Right lobe of liver (tissue), 4 donors: ENCODE data around the gene ABCC9.

Experiments used
- POLR2A ChIP-seq: fragments of 450-650 bp; IDR thresholded peaks from one replicate; pipeline ENCODE4 v1.6.1; 2017; ENCODE audit warnings: antibody characterized with exemption, mild to moderate bottlenecking
- TF ChIP-seq, protein P1 (sequence below), 4 donors: fragments of 200-600 bp in 3 of 4; fragments of 450-650 bp in 1 of 4; IDR thresholded peaks; one replicate each; pipeline versions ENCODE4 v1.5.1 to v1.8.0; 2016 to 2022; ENCODE audit warnings: antibody characterized with exemption in 4 of 4, mild to moderate bottlenecking in 2 of 4
- donor health status: DM: no; HTN: no; CAD: no.
- donor health status: DM: no; HTN: no; CAD: no.
- donor health status: DM: no; HTN: yes; CAD: no.

- TF ChIP-seq, protein P1, sequence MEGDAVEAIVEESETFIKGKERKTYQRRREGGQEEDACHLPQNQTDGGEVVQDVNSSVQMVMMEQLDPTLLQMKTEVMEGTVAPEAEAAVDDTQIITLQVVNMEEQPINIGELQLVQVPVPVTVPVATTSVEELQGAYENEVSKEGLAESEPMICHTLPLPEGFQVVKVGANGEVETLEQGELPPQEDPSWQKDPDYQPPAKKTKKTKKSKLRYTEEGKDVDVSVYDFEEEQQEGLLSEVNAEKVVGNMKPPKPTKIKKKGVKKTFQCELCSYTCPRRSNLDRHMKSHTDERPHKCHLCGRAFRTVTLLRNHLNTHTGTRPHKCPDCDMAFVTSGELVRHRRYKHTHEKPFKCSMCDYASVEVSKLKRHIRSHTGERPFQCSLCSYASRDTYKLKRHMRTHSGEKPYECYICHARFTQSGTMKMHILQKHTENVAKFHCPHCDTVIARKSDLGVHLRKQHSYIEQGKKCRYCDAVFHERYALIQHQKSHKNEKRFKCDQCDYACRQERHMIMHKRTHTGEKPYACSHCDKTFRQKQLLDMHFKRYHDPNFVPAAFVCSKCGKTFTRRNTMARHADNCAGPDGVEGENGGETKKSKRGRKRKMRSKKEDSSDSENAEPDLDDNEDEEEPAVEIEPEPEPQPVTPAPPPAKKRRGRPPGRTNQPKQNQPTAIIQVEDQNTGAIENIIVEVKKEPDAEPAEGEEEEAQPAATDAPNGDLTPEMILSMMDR (IDR thresholded peaks at IDR 0.05), result no peak
- no peak for TF ChIP-seq POLR2A
Observed at GRCh38 chr12:21907948-21908837, 33.0 kb downstream of the ABCC9 start.
